Subcutaneous adipose tissue (tissue), 4 donors: ENCODE measurements around the gene TRAF1. TPM values are rescaled to one million over a fixed set of nuclear protein-coding genes. Genes with fewer than 3 reads are reported as not detected.

Source experiments
- total RNA-seq, 4 donors: library from RNA; depleted of rRNA; stranded (reverse); fragments of >200 nt; gene quantifications; one replicate each; pipeline ENCODE4 v1.1.0, GENCODE V29; 2016
- TF ChIP-seq, protein P1 (sequence below): fragments of 450-650 bp; IDR thresholded peaks from one replicate; pipeline ENCODE4 v1.5.1; 2016; ENCODE audit warnings: low read depth, mild to moderate bottlenecking, control low read depth, antibody characterized with exemption, moderate library complexity

Gene TRAF1
- total RNA-seq, 4 donors from 2014 or later: 1.8 to 12.1 (median 5.7) TPM

DNA sequence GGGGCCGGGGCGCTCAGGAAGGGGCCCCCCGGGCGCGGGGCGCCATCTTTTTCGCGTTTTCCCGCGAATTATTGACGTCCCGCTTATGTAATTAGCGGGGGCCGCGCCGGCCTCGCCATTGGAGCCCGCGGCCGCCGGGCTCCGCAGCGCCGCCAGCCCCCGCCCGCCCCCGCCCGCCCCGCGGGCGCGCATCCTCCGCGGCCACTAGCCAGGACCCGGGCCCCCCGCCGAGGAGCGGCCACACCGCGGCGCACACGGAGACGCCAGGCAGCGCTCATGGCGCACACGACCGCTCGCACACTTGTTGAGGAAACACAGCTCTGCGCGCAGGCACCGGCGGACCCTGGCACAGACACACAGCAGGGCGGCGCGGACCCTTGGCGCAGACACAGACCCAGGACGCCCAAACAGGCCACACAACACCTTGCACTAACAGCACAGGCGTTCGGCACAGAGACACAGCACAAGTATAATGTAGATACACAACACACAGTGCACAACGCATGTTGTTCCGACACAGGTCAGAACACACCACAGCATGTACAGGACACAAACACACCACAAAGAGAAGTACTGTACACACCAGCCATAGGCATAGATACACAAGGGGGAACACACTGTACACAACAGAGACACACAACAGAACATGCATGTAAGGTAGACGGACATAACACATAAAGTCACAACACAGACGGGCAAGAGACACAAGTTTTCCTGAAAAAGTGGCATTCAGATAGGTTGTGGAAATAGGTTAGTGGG lies 49.1 kb downstream of the TRAF1 start:
- TF ChIP-seq, protein P1, sequence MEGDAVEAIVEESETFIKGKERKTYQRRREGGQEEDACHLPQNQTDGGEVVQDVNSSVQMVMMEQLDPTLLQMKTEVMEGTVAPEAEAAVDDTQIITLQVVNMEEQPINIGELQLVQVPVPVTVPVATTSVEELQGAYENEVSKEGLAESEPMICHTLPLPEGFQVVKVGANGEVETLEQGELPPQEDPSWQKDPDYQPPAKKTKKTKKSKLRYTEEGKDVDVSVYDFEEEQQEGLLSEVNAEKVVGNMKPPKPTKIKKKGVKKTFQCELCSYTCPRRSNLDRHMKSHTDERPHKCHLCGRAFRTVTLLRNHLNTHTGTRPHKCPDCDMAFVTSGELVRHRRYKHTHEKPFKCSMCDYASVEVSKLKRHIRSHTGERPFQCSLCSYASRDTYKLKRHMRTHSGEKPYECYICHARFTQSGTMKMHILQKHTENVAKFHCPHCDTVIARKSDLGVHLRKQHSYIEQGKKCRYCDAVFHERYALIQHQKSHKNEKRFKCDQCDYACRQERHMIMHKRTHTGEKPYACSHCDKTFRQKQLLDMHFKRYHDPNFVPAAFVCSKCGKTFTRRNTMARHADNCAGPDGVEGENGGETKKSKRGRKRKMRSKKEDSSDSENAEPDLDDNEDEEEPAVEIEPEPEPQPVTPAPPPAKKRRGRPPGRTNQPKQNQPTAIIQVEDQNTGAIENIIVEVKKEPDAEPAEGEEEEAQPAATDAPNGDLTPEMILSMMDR: no peak

DNA sequence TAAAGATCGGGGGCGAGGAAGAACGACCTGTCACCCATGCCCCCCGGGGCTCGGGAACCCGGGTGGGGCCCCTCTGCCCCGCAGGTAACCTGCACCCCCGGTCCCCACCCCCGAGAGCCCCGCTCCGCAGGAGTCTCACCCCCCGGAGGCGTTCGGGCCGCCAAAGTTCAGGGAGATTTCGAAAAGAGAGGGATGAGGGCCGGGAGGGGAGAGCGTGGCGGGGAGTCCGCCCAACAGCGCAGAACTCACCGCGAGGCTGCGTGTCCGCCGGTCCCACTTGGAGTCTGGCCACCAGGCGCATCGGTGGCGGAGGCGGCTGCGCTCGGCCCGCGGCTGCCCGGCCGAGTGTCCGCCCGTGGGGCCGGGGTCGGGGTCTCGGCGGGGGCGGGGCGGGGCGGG lies 49.8 kb downstream of the TRAF1 start, which contains the start of gene PHF19:
TSS of gene PHF19 (minus strand) at position 347 of the 399 bp plus-strand sequence. CDS start 2,447 bp downstream, outside the sequence.
- TF ChIP-seq, protein P1: no peak

DNA sequence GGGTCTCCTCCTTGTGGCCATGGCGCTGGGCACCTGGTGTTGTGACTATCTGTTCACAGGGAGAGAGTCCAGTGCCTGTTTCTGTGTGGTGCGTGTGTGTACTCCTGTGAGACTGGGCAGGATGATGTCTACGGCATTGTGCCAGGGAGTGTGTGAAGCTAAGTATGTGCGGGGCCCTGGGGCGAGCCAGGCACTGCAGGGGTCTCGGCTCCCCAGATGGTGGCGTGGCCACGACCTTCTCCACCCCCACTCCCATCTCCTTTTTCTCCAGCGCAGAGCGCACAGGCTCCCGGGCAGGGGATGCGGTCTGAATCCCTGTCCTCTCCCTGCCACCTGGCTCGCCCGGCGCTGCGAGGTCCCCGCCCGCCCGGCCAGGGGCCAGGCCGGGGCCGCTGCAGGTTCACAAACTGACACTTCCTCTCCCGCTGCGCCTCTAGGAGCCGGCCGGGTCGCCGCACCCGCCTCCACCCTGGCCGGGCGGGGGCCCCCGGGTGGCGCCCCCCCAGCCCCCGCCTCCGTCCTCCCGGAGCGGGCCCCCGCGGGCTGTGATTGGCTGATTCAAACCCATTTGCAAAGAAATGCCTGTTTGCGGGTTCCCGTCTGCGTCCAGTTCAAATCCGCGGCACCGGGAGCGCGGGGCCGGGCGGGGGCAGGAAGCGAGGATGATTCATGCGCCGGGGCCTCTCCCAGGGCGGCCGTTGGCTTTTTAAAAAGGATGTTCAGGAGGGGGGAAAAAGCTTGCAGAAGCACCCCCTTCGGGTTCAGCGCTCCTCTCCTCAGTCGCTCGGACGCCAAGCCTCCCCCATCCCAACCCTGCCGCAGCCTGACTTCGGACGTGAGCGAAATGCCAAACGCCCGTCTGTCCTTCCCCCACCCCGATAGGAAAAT lies 50.4 kb downstream of the TRAF1 start:
- TF ChIP-seq, protein P1: no peak

DNA sequence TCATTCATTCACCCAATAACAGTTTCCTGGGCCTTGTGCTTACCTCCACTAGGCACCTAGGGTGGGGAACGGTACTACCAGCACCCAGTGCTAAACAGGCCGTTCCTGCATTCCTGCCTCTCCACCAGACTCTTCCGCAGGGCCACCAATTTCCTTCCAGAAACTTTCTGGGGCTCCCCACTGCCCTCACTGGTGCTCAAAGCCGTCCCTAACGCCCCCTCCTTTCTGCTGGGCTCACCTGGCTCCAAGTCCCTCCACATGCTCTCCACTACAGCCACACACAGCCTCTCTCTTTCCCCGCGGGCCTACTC lies 51.0 kb downstream of the TRAF1 start:
- TF ChIP-seq, protein P1: no peak

DNA sequence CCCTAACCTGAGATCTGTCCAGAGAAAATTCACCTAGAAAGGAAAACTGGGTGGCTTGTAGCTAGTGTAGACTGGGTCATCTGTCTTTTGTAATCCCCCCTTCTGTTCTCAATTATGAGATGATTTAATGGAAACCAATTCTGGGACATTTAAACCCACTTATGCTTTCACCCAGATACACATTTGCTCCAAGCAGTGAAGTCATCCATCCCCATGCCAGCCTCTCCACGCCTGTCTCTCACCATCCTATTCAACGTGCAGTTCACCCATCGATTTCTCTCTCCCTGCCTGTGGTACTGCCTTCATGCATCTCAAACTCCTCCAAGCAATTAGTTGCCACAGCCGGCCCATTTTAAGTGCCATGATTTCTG lies 51.4 kb downstream of the TRAF1 start:
- TF ChIP-seq, protein P1: no peak

DNA sequence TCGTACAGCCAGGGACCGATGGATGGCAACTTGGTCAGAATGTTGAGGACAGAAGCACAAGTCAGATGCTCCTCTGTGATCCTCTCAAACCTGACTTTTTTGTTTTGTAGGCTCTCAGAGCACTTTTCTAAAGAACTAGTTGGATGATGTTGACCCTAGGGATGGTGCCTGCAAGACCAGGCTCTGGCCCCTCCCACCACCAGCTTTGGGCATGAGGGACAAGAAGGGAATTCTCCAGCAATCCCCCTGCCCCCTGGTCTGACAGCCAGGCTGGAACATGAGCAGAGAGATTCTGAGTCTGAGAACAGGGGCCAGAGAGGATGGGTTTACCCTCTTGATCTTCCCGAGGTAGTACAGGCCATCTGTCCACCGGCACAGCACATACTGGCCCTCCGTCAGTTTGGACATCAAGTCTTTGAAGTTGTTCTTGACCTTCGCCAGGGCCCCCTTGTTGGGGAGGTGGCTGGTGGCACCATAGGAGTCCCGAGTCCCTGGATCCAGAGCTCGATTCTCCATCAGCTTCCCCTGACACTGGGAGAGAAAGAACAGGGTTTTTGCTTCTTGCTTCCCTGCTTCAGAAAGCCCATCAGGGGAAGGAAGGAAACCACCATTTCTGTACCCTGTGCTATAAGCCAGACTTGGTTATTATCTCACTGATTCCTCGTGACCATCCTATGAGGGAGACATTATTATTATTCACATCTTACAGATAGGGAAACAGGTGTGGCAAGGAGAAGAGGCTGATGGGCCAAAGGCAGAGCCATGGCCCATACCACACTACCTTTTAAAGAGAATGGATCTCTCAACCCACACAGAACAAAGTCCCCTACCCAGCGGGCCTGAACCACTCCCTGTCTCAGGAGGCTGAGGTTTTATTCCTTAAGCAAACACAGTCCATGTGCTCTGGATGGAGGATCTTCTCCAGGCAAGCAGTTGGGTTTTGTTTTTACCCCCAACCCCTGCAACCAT lies 52.1 kb downstream of the TRAF1 start:
- TF ChIP-seq, protein P1: no peak
